Ureter (tissue), 1 donor: ENCODE results near the gene HOXB2. TPM values are rescaled to one million over a fixed set of nuclear protein-coding genes. Genes with fewer than 3 reads are reported as not detected.

ENCODE experiments used
- DNase-seq: peaks from one replicate; pipeline ENCODE4 v3.0.0-alpha.2; 2020; ENCODE audit warnings: low spot score
- total RNA-seq: library from RNA; stranded (reverse); gene quantifications from one replicate; pipeline ENCODE4 v1.2.4, GENCODE V29; 2023
- donor health status: DM: yes; HTN: yes; CAD: no.

HOXB2 gene
- total RNA-seq, 1 donor from 2014 or later, result 50.7 TPM

- no peak for DNase-seq
These were observed 21.2 kb upstream of the HOXB2 start for GRCh38 chr17:48565925-48566710.

GRCh38 chr17:48565022-48565554 lies 20.2 kb upstream of the HOXB2 start:
- DNase-seq, result no peak

- no peak for DNase-seq
These were observed 19.5 kb upstream of the HOXB2 start for GRCh38 chr17:48564188-48565021.

- DNase-seq, result no peak
These were observed 18.9 kb upstream of the HOXB2 start for GRCh38 chr17:48563867-48564187.

- no peak for DNase-seq
These were observed 18.5 kb upstream of the HOXB2 start for GRCh38 chr17:48563385-48563838.

- no peak for DNase-seq
These were observed 18.0 kb upstream of the HOXB2 start for GRCh38 chr17:48562934-48563333.

GRCh38 chr17:48561884-48562810 lies 17.2 kb upstream of the HOXB2 start:
- DNase-seq, result no peak

GRCh38 chr17:48559840-48560817 lies 15.2 kb upstream of the HOXB2 start:
- DNase-seq, result no peak

- no peak for DNase-seq
These were observed 14.4 kb upstream of the HOXB2 start for GRCh38 chr17:48559122-48559839.

GRCh38 chr17:48558831-48559121 lies 13.9 kb upstream of the HOXB2 start:
- no peak for DNase-seq

GRCh38 chr17:48558057-48558830 lies 13.3 kb upstream of the HOXB2 start:
- DNase-seq, result no peak

- DNase-seq, result no peak
These were observed 11.9 kb upstream of the HOXB2 start for GRCh38 chr17:48556576-48557401.

- DNase-seq, result no peak
These were observed 11.3 kb upstream of the HOXB2 start for GRCh38 chr17:48556229-48556575.

GRCh38 chr17:48555258-48556228 lies 10.6 kb upstream of the HOXB2 start:
- DNase-seq, result no peak

GRCh38 chr17:48554412-48555257 lies 9.7 kb upstream of the HOXB2 start:
- no peak for DNase-seq

- DNase-seq, result no peak
These were observed 8.9 kb upstream of the HOXB2 start for GRCh38 chr17:48553826-48554225.
